ENCODE results near the gene PPP1R12A.

The PPP1R12A gene

DNA sequence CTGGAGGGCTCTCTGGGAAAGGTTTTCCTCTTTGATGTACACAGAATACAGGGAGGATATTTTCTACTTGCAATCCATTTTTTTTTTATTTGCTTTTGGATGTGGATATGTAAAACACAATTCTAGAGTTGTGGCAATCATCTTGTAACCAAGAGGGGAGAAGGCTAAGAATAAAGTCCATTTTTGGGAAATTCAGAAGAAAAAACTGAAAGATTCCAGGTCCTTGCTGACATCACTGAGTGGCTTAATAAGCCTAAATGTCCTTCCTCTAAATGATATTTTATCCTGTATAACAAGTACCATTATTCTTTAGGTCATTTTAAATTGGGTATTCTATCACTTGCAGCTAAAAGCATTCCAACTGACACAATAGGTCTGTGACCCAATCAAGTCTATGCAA lies 64.0 kb downstream of the PPP1R12A start:
- ATAC-seq (replicated peaks) (no peak), DNase-seq (no peak)
- Mint-ChIP-seq H3K36me3 (peaks cover 29 to 48% of the 10 kb centered on the region in 2 donors), H3K9me3 (peaks cover 0 to 2% of the 10 kb centered on the region in 2 donors), H3K4me3 (no peak overlapping the region), H3K27ac (no peak overlapping the region), H3K4me1 (peaks cover 19 to 44% of the 10 kb centered on the region in 2 donors), H3K27me3 (no peaks in the 10 kb centered on the region)

DNA sequence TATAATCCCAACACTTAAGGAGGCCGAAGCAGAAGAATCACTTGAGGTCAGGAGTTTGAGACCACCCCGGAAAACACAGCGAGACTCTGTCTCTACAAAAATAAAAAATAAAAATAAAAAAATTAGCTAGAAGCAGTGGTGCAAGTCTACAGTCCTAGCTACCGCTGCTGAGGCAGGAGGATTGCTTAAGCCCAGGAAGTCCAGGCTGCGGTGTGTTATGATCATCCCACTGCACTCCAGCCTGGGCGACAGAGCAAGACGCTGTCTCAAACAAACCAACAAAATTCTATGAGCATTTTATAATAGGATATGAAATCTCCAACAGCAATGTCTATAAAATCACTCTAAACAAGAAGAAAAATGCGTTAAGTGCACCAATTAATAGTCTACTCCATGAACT lies 75.3 kb downstream of the PPP1R12A start:
- no peak for DNase-seq
- no peak for ATAC-seq (replicated peaks)
- peaks cover 23 to 38% of the 10 kb centered on the region in 2 donors for H3K4me1 Mint-ChIP-seq
- H3K4me3 Mint-ChIP-seq: no peak overlapping the region
- no peaks in the 10 kb centered on the region for H3K27me3 Mint-ChIP-seq
- H3K9me3 Mint-ChIP-seq: peaks cover 0 to 2% of the 10 kb centered on the region in 2 donors
- H3K27ac Mint-ChIP-seq: no peak overlapping the region
- peaks cover 48 to 67% of the 10 kb centered on the region in 2 donors for H3K36me3 Mint-ChIP-seq

DNA sequence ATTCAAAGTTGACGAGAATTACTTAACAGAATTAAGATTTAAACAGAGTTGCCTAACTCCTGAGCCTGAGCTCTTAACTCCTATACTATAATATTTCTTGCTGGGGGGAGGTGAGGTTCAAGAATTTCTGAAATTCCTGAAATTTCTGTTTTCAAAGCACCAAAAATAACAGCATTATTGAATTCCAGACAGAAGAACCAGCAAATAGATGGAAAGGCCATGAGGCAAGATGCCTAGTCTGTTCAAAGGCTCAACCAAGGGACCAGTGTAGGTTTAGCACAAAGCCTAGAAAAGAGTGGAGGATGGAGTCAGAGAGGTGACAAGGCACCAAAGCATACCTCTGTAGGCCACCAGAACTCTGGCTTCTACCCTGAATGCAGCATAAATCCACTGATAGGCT lies 76.4 kb downstream of the PPP1R12A start:
- Mint-ChIP-seq H3K9me3 (no peaks in the 10 kb centered on the region), H3K27me3 (no peaks in the 10 kb centered on the region), H3K27ac (no peak overlapping the region), H3K36me3 (peaks cover 41 to 59% of the 10 kb centered on the region in 2 donors), H3K4me1 (peaks cover 16 to 27% of the 10 kb centered on the region in 2 donors), H3K4me3 (no peak overlapping the region)
- ATAC-seq (replicated peaks) (no peak), DNase-seq (no peak)

DNA sequence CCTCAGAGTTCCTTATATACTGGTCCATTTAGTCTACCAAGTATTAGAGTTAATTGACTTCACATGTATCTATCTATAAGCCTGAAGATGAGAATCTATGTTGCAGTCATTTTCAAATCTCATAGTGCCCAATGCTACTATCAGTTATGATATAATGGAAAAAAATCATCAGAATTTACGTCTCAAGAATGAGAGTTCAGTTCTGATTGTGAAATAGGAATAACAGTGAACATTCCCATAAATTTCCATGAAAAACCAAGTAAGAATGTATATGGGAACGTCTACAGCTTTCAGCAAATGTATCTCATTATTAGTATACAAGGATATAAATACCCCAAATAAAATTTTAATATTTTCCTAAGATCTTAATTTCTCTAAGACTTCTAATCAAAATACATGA lies 77.2 kb downstream of the PPP1R12A start:
- DNase-seq (no peak), ATAC-seq (replicated peaks) (no peak)
- H3K36me3 Mint-ChIP-seq: peaks cover 40 to 57% of the 10 kb centered on the region in 2 donors

DNA sequence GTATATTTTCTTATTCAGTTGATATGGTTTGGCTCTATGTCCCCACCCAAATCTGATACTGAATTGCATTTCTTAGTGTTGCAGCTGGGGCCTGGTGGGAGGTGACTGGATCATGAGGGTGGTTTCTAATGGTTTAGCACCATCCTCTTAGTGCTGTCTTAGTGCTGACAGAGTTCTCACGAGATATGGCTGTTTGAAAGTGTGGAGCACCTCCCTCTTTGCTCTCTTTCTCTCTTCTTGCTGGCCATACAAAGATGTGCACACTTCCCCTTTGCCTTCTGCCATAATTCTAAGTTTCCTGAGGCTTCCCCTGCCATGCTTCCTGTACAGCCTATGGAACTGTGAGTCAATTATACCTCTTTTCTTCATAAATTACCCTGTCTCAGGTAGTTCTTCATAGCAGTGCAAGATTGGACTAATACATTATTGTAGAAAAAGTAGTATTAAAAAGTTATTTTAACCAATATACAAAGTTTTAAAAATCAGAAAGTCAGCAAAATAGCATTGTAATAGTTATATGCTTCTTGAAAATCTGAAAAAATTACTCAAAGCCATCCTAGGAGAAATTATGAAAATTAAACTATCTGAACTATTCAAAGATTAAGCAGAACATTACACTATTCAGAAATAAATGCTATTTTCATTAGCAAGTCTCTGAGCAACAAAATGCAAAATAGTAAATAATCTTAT lies 84.1 kb downstream of the PPP1R12A start:
- DNase-seq (no peak), ATAC-seq (replicated peaks) (no peak)
- Mint-ChIP-seq H3K36me3 (peaks cover 30 to 42% of the 10 kb centered on the region in 2 donors), H3K27me3 (no peaks in the 10 kb centered on the region), H3K4me1 (peaks cover 8 to 25% of the 10 kb centered on the region in 2 donors), H3K27ac (no peak overlapping the region), H3K4me3 (no peak overlapping the region), H3K9me3 (peaks cover 8 to 10% of the 10 kb centered on the region in 2 donors)

More for the DNA sequence above, 77.2 kb downstream of the PPP1R12A start:
- H3K9me3 Mint-ChIP-seq: no peaks in the 10 kb centered on the region
- peaks cover 13 to 21% of the 10 kb centered on the region in 2 donors for H3K4me1 Mint-ChIP-seq
- no peak overlapping the region for H3K4me3 Mint-ChIP-seq
- no peaks in the 10 kb centered on the region for H3K27me3 Mint-ChIP-seq
- no peak overlapping the region for H3K27ac Mint-ChIP-seq

DNA sequence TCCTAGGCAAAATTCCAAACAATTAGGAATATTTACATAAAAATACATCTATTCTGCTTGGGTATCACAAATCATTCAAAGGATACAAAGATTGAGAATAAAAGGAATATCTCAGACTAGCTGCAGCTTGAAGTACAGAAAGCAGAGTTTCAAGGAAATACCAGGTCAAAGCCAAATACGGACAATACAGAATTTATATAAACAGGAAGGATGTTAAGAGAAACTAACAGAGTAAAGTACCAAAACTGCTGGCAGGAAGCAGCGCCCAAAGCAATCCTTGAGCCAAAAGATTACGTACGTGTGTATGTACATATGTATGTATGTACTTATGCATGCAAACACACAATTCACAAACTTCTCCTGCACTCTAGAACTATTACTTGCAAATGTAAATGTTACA lies 86.6 kb downstream of the PPP1R12A start:
- DNase-seq (no peak), ATAC-seq (replicated peaks) (no peak)
- H3K27ac Mint-ChIP-seq: no peak overlapping the region
- H3K4me1 Mint-ChIP-seq: peaks cover 6 to 24% of the 10 kb centered on the region in 2 donors
- no peaks in the 10 kb centered on the region for H3K27me3 Mint-ChIP-seq
- H3K4me3 Mint-ChIP-seq: no peak overlapping the region
- H3K9me3 Mint-ChIP-seq: peaks cover 8 to 10% of the 10 kb centered on the region in 2 donors
- H3K36me3 Mint-ChIP-seq: peaks cover 35 to 49% of the 10 kb centered on the region in 2 donors

DNA sequence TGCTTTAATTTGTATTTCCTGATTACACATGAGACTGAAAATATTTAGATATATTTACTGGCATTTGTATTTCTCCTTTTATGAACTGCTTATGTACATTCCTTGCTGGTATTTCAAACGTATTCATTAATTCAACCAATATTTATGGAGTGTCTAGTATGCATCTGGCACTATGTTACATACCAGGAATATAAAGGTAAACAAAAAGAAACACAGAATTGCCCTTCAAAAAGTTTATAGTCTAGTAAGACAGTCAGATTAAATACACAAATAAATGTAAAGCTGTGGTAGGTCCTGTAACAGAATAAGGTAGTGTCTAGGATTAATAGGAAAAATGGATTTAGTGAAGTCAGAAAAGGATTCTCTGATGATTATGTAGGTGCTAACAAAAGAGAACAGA lies 87.5 kb downstream of the PPP1R12A start:
- Mint-ChIP-seq H3K9me3 (peaks cover 8 to 10% of the 10 kb centered on the region in 2 donors), H3K27ac (peak overlapping the region; percentile 52), H3K4me1 (peaks cover 6 to 24% of the 10 kb centered on the region in 2 donors), H3K4me3 (no peak overlapping the region), H3K36me3 (peaks cover 31 to 48% of the 10 kb centered on the region in 2 donors), H3K27me3 (no peaks in the 10 kb centered on the region)
- no peak for DNase-seq
- no peak for ATAC-seq (replicated peaks)

DNA sequence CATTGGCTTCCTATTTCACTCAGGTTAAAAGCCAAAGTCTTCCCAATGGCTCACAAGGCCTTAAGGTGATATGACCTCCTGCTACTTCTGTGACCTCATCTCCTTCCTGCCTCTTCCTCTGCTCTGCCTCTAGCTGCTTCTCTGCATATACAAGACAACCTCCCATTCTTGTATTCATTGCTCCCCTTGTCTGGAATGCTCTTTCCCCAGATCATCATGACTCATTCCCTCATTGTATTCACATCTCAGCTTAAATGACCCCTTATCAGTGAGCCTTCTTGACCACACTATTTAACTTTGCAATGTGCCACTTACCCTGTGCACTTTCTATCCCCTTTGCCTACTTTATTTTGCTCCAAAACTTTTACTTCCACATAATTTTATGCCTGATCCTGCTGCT lies 90.2 kb downstream of the PPP1R12A start:
- H3K4me1 Mint-ChIP-seq: peaks cover 4 to 19% of the 10 kb centered on the region in 2 donors
- no peak overlapping the region for H3K27ac Mint-ChIP-seq
- DNase-seq: no peak
- no peak for ATAC-seq (replicated peaks)
- H3K36me3 Mint-ChIP-seq: peaks cover 38 to 56% of the 10 kb centered on the region in 2 donors
- no peaks in the 10 kb centered on the region for H3K27me3 Mint-ChIP-seq
- H3K4me3 Mint-ChIP-seq: no peak overlapping the region
- peaks cover 4 to 11% of the 10 kb centered on the region in 2 donors for H3K9me3 Mint-ChIP-seq

DNA sequence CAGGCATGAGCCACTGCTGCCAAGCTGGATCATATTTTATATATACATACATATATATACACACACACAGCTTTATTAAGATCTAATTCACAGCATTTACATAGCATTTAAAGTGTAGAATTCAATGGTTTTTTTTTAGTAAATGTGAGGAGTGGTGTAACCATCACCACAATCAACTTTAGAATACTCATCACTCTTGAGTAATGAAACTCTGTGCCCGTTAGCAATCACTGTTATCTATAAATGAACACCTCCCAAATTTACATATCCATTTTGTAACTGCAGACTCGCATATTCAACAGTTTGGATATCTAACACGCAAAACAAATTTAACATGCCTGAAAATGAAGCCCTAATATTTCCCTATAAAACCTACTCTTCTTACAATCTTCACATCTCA lies 90.9 kb downstream of the PPP1R12A start:
- ATAC-seq (replicated peaks) (no peak), DNase-seq (no peak)
- Mint-ChIP-seq H3K27me3 (no peaks in the 10 kb centered on the region), H3K4me1 (peaks cover 4 to 12% of the 10 kb centered on the region in 2 donors), H3K36me3 (peaks cover 46 to 63% of the 10 kb centered on the region in 2 donors), H3K27ac (no peak overlapping the region), H3K4me3 (no peak overlapping the region), H3K9me3 (peaks cover 10 to 18% of the 10 kb centered on the region in 2 donors)

DNA sequence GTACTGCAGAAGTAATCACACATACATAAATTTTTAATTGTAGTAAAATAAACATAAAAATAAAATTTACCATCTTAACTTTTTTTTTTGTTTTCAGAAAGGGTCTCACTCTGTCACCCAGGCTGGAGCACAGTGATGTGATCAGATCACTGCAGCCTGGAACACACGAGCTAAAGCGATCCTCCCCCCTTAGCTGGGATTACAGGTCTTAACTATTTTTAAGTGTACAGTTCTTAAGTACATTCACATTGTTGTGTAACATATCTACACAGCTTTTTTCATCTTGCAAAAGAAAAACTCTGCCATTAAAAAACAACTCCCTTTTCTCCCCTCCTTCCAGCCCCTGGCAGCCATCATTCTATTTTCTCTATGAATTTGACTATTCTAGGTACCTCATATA lies 92.3 kb downstream of the PPP1R12A start:
- H3K9me3 Mint-ChIP-seq: peaks cover 19 to 23% of the 10 kb centered on the region in 2 donors
- H3K27ac Mint-ChIP-seq: no peak overlapping the region
- H3K4me3 Mint-ChIP-seq: no peak overlapping the region
- peaks cover 2 to 4% of the 10 kb centered on the region in 2 donors for H3K4me1 Mint-ChIP-seq
- no peaks in the 10 kb centered on the region for H3K27me3 Mint-ChIP-seq
- DNase-seq (no peak), ATAC-seq (replicated peaks) (no peak)
- peaks cover 57 to 75% of the 10 kb centered on the region in 2 donors for H3K36me3 Mint-ChIP-seq

DNA sequence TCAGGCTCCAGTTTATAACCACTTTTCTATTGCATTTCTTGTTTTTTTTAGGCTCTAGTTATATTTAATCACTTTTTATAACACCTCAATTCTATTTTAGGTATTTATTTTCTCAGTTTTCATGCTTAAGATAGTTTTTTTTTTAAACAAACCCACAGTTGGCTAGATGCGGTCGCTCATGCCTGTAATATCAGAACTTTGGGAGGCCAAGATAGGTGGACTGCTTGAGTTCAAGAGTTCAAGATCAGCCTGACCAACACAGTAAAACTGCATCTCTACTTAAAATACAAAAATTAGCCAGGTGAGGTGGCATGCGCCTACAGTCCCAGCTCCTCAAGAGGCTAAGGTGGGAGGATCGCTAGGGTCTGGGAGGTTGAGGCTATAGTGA lies 93.0 kb downstream of the PPP1R12A start:
- Mint-ChIP-seq H3K9me3 (peaks cover 21 to 23% of the 10 kb centered on the region in 2 donors), H3K4me1 (no peaks in the 10 kb centered on the region), H3K4me3 (no peak overlapping the region), H3K36me3 (peaks cover 60 to 72% of the 10 kb centered on the region in 2 donors), H3K27me3 (no peaks in the 10 kb centered on the region), H3K27ac (no peak overlapping the region)
- DNase-seq (no peak), ATAC-seq (replicated peaks) (no peak)

DNA sequence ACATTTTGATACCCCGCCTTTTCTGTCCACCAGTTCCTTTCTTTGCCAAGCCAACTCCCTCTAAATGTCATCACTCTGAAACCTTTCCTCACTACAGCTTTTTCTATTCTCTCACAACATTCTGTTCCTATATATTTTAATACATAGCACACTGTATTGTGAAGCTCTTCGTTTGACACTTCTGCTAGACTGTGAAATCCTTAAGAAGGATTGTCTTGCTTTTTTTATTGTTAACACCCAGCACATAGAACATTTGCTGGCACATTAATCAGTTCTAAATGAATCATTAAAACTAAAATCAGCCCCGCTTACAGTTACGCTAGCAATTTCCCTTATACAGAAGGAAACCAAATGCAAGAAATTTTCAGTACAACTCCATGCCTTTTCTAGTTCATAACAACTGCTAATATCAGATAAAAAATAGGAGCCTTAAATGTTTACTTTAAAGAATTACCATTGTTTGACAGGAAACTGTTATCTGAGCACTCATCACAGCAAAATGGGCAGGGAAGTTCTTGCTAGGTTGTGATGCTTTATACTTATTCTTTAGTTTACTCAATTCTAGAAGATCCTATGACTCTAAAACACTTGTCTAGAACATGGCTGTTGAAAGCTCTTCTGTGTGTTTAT lies 93.5 kb downstream of the PPP1R12A start:
- Mint-ChIP-seq H3K27me3 (no peaks in the 10 kb centered on the region), H3K36me3 (peaks cover 57 to 68% of the 10 kb centered on the region in 2 donors), H3K4me1 (no peaks in the 10 kb centered on the region), H3K4me3 (no peak overlapping the region), H3K9me3 (peaks cover 21 to 23% of the 10 kb centered on the region in 2 donors), H3K27ac (no peak overlapping the region)
- DNase-seq: no peak
- ATAC-seq (replicated peaks): no peak

DNA sequence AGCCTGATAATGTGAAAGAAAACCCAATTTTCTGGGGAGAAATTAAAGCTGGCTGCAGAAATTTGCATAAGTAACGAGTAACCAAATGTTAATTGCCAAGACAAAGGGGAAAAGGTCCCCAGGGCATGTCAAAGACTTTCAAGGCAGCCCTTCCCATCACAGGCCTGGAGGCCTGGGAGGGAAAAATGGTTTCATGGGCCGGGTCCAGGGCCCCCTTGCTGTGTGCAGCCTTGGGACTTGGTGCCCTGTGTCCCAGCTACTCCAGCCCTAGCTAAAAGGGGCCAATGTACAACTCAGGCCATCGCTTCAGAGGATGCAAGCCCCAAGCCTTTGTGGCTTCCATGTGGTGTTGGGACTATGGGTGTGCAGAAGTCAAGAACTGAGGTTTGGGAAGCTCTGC lies 96.5 kb downstream of the PPP1R12A start:
- H3K4me1 Mint-ChIP-seq: peaks cover 8 to 19% of the 10 kb centered on the region in 2 donors
- H3K27me3 Mint-ChIP-seq: no peaks in the 10 kb centered on the region
- no peak overlapping the region for H3K4me3 Mint-ChIP-seq
- H3K9me3 Mint-ChIP-seq: peaks cover 21 to 23% of the 10 kb centered on the region in 2 donors
- peak overlapping the region; percentile 27 for H3K27ac Mint-ChIP-seq
- peaks cover 60 to 73% of the 10 kb centered on the region in 2 donors for H3K36me3 Mint-ChIP-seq
- ATAC-seq (replicated peaks) (no peak), DNase-seq (no peak)

DNA sequence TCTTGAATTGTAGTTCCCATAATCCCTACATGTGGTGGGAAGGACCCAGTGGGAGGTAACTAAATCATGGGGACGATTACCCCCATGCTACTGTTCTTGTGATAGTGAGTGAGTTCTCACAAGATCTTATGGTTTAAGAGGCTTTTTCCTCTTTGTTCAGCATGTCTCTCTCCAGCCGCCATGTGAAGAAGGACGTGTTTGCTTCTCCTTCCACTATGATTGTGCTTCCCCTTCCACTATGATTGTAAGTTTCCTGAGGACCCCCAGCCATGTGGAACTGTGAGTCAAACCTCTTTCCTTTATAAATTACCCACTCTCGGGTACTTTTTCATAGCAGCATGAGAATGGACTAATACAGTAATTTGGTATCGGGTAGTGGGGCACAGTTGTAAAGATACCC lies 97.3 kb downstream of the PPP1R12A start:
- H3K27ac Mint-ChIP-seq: peak overlapping the region; percentile 34

DNA sequence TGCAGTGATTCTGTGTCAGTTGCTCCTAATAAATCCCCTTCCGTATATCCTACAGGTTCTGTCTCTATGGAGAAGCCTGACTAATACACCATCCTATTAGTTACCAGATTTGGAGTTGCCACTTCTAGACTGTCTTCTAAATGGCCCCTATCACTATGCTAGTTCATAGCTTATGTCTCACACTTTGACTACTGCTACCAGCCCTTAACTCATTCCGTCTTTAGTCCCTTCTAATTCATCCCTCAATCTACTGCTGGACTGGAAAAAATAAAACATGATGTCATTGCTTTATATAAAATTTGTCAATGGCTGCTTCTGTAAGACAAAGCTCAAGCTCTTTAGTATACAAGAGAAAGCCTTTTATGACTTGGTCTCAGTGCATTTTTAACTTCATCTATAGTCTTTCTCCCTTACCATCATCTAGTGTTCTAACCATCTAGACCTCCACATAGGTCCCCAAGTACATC lies 99.5 kb downstream of the PPP1R12A start:
- Mint-ChIP-seq H3K27me3 (no peaks in the 10 kb centered on the region), H3K27ac (no peak overlapping the region), H3K4me3 (no peak overlapping the region), H3K36me3 (peaks cover 50 to 63% of the 10 kb centered on the region in 2 donors), H3K4me1 (peaks cover 10 to 19% of the 10 kb centered on the region in 2 donors), H3K9me3 (peaks cover 15 to 19% of the 10 kb centered on the region in 2 donors)
- no peak for DNase-seq
- ATAC-seq (replicated peaks): no peak

More for the DNA sequence above, 97.3 kb downstream of the PPP1R12A start:
- no peaks in the 10 kb centered on the region for H3K27me3 Mint-ChIP-seq
- peak; percentile 2 for DNase-seq
- no peak overlapping the region for H3K4me3 Mint-ChIP-seq
- H3K4me1 Mint-ChIP-seq: peaks cover 10 to 19% of the 10 kb centered on the region in 2 donors
- H3K9me3 Mint-ChIP-seq: peaks cover 21 to 23% of the 10 kb centered on the region in 2 donors
- peak in 1 of 2 donors; percentile 50 for ATAC-seq (replicated peaks)
- H3K36me3 Mint-ChIP-seq: peaks cover 62 to 72% of the 10 kb centered on the region in 2 donors
